Colonic mucosa (tissue), 4 donors: ENCODE measurements around the gene RARB. TPM values are rescaled to one million over a fixed set of nuclear protein-coding genes. Genes with fewer than 3 reads are reported as not detected.

Experiments
- DNase-seq: peaks from one replicate; pipeline ENCODE4 v3.0.0-alpha.2; 2020
- H3K27ac ChIP-seq: fragments of 200-600 bp; one replicate; pipeline ENCODE4 v1.8.0; 2021
- H3K27me3 ChIP-seq: fragments of 200-600 bp; one replicate; pipeline ENCODE4 v1.8.0; 2021
- H3K36me3 ChIP-seq: fragments of 200-600 bp; one replicate; pipeline ENCODE4 v1.8.0; 2021
- H3K4me1 ChIP-seq: fragments of 200-600 bp; one replicate; pipeline ENCODE4 v1.8.0; 2021; ENCODE audit warnings: mild to moderate bottlenecking
- H3K4me3 ChIP-seq: fragments of 200-600 bp; one replicate; pipeline ENCODE4 v1.8.0; 2021
- H3K9ac ChIP-seq, 2 donors: one replicate each; pipeline ENCODE4 v1.7.0; 2013; ENCODE audit warnings: control low read depth in 2 of 2, low read depth in 2 of 2, low read length in 2 of 2
- H3K9me3 ChIP-seq: fragments of 200-600 bp; one replicate; pipeline ENCODE4 v1.8.0; 2021
- intact Hi-C: fragments of 100-400 bp; cut with DNase I; formaldehyde crosslinking; loops from one replicate; pipeline ENCODE4 v1.14.1; 2022
- total RNA-seq, 2 donors: library from RNA; stranded (reverse); fragmentation: NEBNext Ultra II Directional in 1 of 2; extraction: Animal tissue kit (Norgen Biotek cat#: 25700) in 1 of 2; gene quantifications; one replicate each; pipeline ENCODE4 v1.2.1, GENCODE V29; 2021
- TF ChIP-seq, protein P1 (sequence below): fragments of 200-600 bp; IDR thresholded peaks from one replicate; pipeline ENCODE4 v1.8.0; 2022; ENCODE audit warnings: antibody characterized with exemption, mild to moderate bottlenecking
- donor health status: healthy.
- donor health status: DM: no; HTN: no; CAD: no.
- donor health status: DM: no; HTN: no; CAD: no.

Gene RARB
- total RNA-seq, 2 donors from 2014 or later: 0.54 to 0.74 TPM

DNA sequence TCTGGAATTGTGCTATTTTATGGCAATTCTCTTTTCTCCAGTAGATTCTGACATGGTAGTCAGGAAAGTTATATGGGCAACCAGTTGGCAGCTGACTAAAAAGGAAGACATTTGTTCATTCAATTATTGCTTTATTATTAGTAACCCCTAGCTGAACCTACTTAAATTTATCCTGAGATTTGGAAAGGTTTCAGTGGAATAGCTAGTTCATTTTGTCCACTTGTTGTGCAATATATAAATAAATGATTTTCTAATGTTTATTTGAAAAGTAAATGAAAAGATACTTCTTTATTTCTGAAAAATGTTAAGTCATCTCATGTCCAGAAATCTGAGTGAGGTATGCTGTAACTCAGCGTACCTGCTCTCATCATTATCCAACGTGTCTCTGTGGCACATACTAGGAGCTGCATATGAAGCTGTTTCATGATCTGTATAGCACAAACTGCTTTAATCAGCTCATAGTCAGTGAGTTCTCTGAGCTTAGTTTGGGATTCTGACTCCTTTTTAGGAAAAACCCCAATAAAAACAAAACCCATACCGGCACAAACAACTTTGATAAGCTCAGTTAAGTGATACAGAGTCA is 35.9 kb downstream of the RARB start:
- H3K27ac ChIP-seq: no peak overlapping the region
- DNase-seq: no peak
- no peaks in the 10 kb centered on the region for H3K9me3 ChIP-seq
- H3K4me1 ChIP-seq: no peaks in the 10 kb centered on the region
- intact Hi-C loops: no loop called here
- no peak overlapping the region for H3K4me3 ChIP-seq
- TF ChIP-seq, protein P1, sequence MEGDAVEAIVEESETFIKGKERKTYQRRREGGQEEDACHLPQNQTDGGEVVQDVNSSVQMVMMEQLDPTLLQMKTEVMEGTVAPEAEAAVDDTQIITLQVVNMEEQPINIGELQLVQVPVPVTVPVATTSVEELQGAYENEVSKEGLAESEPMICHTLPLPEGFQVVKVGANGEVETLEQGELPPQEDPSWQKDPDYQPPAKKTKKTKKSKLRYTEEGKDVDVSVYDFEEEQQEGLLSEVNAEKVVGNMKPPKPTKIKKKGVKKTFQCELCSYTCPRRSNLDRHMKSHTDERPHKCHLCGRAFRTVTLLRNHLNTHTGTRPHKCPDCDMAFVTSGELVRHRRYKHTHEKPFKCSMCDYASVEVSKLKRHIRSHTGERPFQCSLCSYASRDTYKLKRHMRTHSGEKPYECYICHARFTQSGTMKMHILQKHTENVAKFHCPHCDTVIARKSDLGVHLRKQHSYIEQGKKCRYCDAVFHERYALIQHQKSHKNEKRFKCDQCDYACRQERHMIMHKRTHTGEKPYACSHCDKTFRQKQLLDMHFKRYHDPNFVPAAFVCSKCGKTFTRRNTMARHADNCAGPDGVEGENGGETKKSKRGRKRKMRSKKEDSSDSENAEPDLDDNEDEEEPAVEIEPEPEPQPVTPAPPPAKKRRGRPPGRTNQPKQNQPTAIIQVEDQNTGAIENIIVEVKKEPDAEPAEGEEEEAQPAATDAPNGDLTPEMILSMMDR: no peak
- no peak overlapping the region for H3K9ac ChIP-seq
- no peaks in the 10 kb centered on the region for H3K27me3 ChIP-seq
- no peaks in the 10 kb centered on the region for H3K36me3 ChIP-seq

DNA sequence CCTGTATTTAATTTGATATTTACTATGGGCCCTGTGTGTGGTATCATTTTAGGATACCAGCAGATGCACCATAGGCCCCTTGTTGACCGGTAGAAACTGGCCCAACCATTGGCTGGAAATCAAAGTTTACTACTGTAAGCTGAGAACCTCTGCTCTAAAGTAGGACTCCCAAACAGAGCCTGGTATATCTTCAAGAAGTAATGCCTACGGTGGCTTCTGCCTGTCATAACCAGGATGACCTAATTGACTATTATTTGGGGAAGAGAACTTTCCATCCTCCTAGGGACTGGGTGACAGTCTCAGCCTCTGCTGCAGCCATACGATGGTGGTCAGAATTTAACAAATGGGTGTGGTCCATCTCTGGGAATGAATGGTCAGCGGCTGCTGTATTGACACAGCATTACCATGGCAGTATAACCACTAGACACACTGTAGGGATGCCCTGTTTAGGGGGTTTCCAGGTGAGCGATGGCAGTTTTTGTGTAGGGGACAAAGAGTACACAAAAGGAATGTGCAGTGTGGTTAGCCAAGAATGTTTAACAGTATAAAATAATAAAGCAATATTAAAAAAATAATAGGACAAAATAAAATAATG is 37.3 kb downstream of the RARB start:
- Histone ChIP-seq H3K9ac (no peak overlapping the region), H3K27ac (no peak overlapping the region), H3K9me3 (no peaks in the 10 kb centered on the region), H3K4me1 (no peaks in the 10 kb centered on the region), H3K27me3 (no peaks in the 10 kb centered on the region), H3K36me3 (no peaks in the 10 kb centered on the region), H3K4me3 (no peak overlapping the region)
- TF ChIP-seq, protein P1: no peak
- intact Hi-C loops: no loop called here
- DNase-seq: no peak

DNA sequence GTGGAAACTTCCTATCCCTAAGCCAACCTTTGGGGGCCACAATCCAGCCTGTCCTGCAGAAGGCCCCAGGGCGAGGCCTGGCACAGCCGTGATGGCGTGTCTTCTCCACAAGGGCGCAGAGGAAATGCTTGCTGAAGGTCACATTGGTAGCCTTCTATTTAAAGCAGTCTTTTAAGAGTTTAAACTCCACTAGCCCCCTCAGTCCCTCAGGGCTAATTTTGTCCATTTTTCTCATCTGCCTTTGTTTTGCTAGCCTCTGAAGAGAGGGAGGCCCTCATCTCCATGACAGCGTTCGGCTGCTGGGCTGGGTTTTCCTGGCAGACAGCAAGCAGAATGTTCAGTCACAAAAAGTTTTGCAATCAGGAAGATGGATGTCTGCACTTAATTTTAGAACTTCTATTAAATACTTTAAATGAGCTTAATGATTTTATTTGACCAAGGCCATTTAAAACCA is 40.8 kb downstream of the RARB start:
- Histone ChIP-seq H3K27ac (no peak overlapping the region), H3K36me3 (no peaks in the 10 kb centered on the region), H3K27me3 (no peaks in the 10 kb centered on the region), H3K9me3 (no peaks in the 10 kb centered on the region), H3K4me1 (no peaks in the 10 kb centered on the region), H3K4me3 (no peak overlapping the region), H3K9ac (no peak overlapping the region)
- DNase-seq: peak; percentile 27
- intact Hi-C loops: no loop called here
- TF ChIP-seq, protein P1: no peak

DNA sequence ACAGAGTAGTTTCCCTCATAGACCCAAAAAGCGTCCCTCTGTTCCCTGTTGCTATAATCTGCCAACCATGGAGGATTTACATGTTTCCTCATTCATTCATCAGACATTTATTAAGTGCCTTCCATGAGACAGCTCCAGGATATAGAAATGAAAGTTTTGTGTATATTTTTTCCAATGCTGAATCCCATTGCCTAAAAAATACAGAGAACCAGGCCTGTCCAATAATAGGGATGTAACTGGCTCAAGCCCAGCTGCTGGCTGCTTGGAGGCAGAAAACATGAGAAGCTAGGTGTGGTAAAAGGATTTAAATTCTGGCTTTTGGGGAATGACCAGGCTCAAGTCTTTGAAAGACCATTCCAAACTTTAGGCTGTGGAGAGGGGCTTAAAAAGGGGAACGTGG is 41.5 kb downstream of the RARB start:
- H3K36me3 ChIP-seq: no peaks in the 10 kb centered on the region
- H3K27me3 ChIP-seq: no peaks in the 10 kb centered on the region
- intact Hi-C loops: no loop called here
- no peak overlapping the region for H3K4me3 ChIP-seq
- no peak overlapping the region for H3K9ac ChIP-seq
- no peak for DNase-seq
- H3K27ac ChIP-seq: no peak overlapping the region
- TF ChIP-seq, protein P1: no peak
- no peaks in the 10 kb centered on the region for H3K9me3 ChIP-seq
- H3K4me1 ChIP-seq: no peaks in the 10 kb centered on the region

DNA sequence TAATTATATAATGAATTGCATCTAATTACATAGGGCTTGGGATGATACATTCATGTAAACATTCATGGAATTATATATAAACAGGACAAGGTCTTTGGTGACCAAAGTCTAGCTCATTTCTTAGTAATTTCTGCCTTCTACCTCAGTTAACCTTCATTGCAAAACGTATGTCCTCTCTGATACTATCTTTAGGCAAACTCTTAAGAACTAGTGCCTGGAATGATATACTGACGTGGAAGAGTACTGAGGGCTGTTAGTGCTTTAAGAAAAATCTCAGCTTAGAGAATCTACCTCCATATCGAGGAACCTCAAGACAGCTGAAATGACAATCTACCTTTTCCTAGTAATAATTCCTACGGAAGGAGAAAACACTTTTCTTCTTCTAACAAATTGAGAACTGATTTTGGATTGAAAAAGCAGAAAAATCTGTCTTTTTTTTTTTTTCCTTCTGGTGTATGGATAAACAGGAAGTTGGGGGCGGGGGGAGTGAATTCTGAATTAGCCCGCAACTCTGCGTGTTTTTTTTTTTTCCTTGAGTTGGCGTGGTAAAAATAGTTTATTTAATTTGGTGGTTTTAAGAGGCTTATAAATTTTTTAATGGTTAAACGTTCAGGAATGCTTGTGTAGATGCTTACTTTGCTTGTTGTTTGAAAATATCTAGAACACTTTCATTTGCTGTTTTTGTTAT is 43.2 kb downstream of the RARB start:
- H3K27me3 ChIP-seq: no peaks in the 10 kb centered on the region
- no peaks in the 10 kb centered on the region for H3K4me1 ChIP-seq
- no peaks in the 10 kb centered on the region for H3K9me3 ChIP-seq
- no peak for DNase-seq
- TF ChIP-seq, protein P1: no peak
- no peak overlapping the region for H3K9ac ChIP-seq
- intact Hi-C loops: no loop called here
- H3K36me3 ChIP-seq: no peaks in the 10 kb centered on the region
- H3K27ac ChIP-seq: no peak overlapping the region
- no peak overlapping the region for H3K4me3 ChIP-seq
